Fibroblast of mammary gland (primary cell): ENCODE data around the gene NEDD4.

Experiments
- DNase-seq: peaks from one replicate; pipeline ENCODE4 v3.0.0-alpha.2; 2010; ENCODE audit warnings: low read depth
- H3K4me3 ChIP-seq: 2 replicates; pipeline ENCODE4 v1.5.1; 2011; ENCODE audit warnings: low read depth, mild to moderate bottlenecking, low read length, moderate library complexity; ENCODE audit not compliant: control insufficient read depth
- CTCF ChIP-seq: conservative IDR thresholded peaks from 2 replicates; pipeline ENCODE4 v1.5.1; 2011; ENCODE audit warnings: low read depth, low read length, inconsistent platforms; ENCODE audit not compliant: control insufficient read depth, insufficient read depth

NEDD4 gene

GRCh38 chr15:55969582-55969981, 23.8 kb downstream of the NEDD4 start:
- no peak for DNase-seq
- TF ChIP-seq CTCF = no peak
- H3K4me3 ChIP-seq = no peak overlapping the region

GRCh38 chr15:55968923-55969322, 24.5 kb downstream of the NEDD4 start:
- TF ChIP-seq CTCF = no peak
- H3K4me3 ChIP-seq = no peak overlapping the region
- no peak for DNase-seq

- no peak for DNase-seq
- no peak for TF ChIP-seq CTCF
- no peak overlapping the region for H3K4me3 ChIP-seq
These were observed 28.3 kb downstream of the NEDD4 start for GRCh38 chr15:55965091-55965490.

- no peak for DNase-seq
- H3K4me3 ChIP-seq = no peak overlapping the region
- TF ChIP-seq CTCF = no peak
These were observed 32.5 kb downstream of the NEDD4 start for GRCh38 chr15:55960946-55961345.

GRCh38 chr15:55959744-55960447, 33.5 kb downstream of the NEDD4 start:
- no peak for DNase-seq
- no peak overlapping the region for H3K4me3 ChIP-seq
- TF ChIP-seq CTCF = no peak

- no peak overlapping the region for H3K4me3 ChIP-seq
- DNase-seq = no peak
- TF ChIP-seq CTCF = no peak
These were observed 35.1 kb downstream of the NEDD4 start for GRCh38 chr15:55958349-55958748.
